AG04450 (cell line): Measurements from ENCODE around the gene PSMA7. TPM values are rescaled to one million over a fixed set of nuclear protein-coding genes. Genes with fewer than 3 reads are reported as not detected.

Experiments used
- CTCF ChIA-PET: fragments of 300-600, 350-600 bp; formaldehyde crosslinking; extraction: SDS; loops from one replicate; lab custom pipeline; 2022; ENCODE audit warnings: antibody characterized with exemption, inconsistent platforms; lab: Charles Lee
- POLR2A ChIA-PET: fragments of 350-600 bp; formaldehyde crosslinking; extraction: SDS; loops from one replicate; lab custom pipeline; 2021; ENCODE audit warnings: antibody characterized with exemption, inconsistent platforms; lab: Yijun Ruan, JAX
- DNase-seq: peaks from one replicate; pipeline ENCODE4 v3.0.0-alpha.2; 2011; ENCODE audit warnings: low read depth, low spot score
- H3K27ac ChIP-seq: one replicate; pipeline ENCODE4 v1.5.1; 2012; ENCODE audit warnings: low read depth, low read length, control low read depth
- H3K27me3 ChIP-seq: one replicate; pipeline ENCODE4 v1.6.0; 2012; ENCODE audit warnings: low read length; ENCODE audit not compliant: control insufficient read depth, insufficient read depth
- H3K4me3 ChIP-seq: 2 replicates; pipeline ENCODE4 v1.5.1; 2011; ENCODE audit warnings: mild to moderate bottlenecking, low read depth, low read length, control low read depth
- H3K9me3 ChIP-seq: 2 replicates; pipeline ENCODE4 v1.5.1; 2012; ENCODE audit warnings: low read length; ENCODE audit not compliant: control insufficient read depth, insufficient read depth
- polyA plus RNA-seq: library from polyadenylated mRNA; depleted of rRNA; stranded (reverse); fragments of >200 nt; gene quantifications from 2 replicates; pipeline ENCODE4 v1.2.3, GENCODE V29; 2011
- TF ChIP-seq, protein P1 (sequence below): IDR thresholded peaks from 2 replicates; pipeline ENCODE4 v1.5.1; 2011; ENCODE audit warnings: low read depth, low read length, control low read depth, inconsistent platforms

Gene PSMA7
- polyA plus RNA-seq, 1 experiment, result 368 TPM

DNA sequence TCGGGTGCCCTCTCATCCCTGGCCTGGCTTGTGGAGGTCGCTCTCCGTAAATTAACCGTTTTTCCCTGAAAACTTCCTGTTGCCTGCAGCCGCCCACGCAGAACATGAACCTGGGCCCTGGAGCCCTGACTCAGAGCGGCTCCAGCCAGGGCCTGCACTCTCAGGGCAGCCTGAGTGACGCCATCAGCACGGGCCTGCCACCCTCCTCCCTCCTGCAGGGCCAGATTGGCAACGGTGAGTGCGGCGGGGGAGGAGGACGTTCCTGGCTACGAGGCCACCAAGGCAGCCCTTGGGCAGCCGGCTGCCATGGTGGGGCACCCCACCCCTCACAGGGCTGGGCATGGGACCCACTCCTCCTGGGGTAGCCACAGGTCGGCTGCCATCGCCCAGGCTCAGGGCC lies 18.2 kb upstream of the PSMA7 start:
- CTCF ChIA-PET, result no interaction called here
- TF ChIP-seq, protein P1, sequence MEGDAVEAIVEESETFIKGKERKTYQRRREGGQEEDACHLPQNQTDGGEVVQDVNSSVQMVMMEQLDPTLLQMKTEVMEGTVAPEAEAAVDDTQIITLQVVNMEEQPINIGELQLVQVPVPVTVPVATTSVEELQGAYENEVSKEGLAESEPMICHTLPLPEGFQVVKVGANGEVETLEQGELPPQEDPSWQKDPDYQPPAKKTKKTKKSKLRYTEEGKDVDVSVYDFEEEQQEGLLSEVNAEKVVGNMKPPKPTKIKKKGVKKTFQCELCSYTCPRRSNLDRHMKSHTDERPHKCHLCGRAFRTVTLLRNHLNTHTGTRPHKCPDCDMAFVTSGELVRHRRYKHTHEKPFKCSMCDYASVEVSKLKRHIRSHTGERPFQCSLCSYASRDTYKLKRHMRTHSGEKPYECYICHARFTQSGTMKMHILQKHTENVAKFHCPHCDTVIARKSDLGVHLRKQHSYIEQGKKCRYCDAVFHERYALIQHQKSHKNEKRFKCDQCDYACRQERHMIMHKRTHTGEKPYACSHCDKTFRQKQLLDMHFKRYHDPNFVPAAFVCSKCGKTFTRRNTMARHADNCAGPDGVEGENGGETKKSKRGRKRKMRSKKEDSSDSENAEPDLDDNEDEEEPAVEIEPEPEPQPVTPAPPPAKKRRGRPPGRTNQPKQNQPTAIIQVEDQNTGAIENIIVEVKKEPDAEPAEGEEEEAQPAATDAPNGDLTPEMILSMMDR, result no peak
- no peak for DNase-seq

DNA sequence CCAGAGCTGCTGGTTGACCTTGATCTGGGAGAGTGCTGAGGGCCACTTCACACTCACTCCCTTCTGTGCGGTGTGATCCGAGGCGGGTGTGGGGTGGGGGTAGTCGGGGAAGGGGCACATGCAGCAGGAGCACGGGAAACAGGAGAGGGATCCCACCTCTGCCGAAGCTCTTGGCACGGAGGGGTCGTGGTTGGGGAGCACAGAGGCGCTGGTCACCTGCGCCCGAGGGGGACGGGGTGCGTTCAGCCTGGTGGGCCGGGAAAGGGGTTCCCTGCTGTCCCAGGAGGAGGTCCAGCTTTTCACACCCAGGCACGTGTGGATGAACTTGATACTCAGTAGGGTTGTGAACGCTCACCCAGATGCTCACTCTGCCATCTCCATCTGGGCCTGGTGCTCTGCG lies 17.7 kb upstream of the PSMA7 start:
- Histone ChIP-seq H3K9me3 (peaks cover 7% of the 10 kb centered on the region; the same call in 1 of the 2 replicates), H3K27me3 (no peaks in the 10 kb centered on the region), H3K27ac (peak overlapping the region; percentile 47), H3K4me3 (no peak overlapping the region)
- TF ChIP-seq, protein P1, result no peak
- POLR2A ChIA-PET, result no interaction called here
- CTCF ChIA-PET, result no interaction called here
- no peak for DNase-seq

More for the DNA sequence above, 18.2 kb upstream of the PSMA7 start:
- POLR2A ChIA-PET, result no interaction called here
- H3K27ac ChIP-seq, result peak overlapping the region; percentile 47
- H3K4me3 ChIP-seq, result no peak overlapping the region
- no peaks in the 10 kb centered on the region for H3K27me3 ChIP-seq
- H3K9me3 ChIP-seq, result peaks cover 7% of the 10 kb centered on the region; the same call in 1 of the 2 replicates

DNA sequence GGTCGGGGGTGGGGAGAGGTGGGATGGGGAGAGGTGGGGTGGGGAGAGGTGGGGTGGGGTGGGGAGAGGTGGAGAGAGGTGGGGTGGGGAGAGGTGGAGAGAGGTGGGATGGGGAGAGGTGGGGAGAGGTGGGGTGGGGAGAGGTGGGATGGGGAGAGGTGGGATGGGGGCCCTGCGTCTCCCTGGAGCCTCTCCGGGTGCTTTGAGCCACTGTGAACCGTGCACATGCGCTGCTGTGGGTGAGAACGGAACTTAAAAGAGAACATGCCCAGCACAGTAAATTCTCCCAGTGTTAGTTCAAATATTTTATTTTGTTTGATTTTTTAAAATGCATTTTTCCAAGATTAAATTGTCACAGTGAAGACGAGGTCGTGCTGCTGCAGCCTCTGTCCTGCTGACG lies 17.1 kb upstream of the PSMA7 start:
- ChIA-PET CTCF (no interaction called here), POLR2A (no interaction called here)
- H3K4me3 ChIP-seq, result no peak overlapping the region
- peaks cover 7% of the 10 kb centered on the region; the same call in 1 of the 2 replicates for H3K9me3 ChIP-seq
- TF ChIP-seq, protein P1, result no peak
- no peak for DNase-seq
- no peaks in the 10 kb centered on the region for H3K27me3 ChIP-seq
- H3K27ac ChIP-seq, result no peak overlapping the region

DNA sequence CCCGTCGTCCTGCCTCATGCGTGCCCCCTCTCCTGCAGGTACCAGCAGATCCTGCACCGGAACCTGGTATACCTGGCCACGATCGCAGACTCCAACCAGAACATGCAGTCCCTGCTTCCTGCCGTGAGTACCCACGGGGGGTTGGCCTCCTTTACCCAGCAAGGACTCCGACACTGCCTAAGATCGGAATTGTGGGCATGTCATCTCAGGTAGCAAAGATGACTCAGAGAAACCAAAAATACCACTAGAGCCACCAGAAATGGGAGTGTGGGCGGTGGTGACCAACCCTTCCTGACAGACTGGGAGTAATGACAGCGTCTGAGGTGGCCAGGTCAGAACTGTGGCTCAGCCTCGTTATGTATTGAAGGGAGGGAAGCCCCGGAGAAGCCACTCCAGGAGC lies 16.6 kb upstream of the PSMA7 start:
- Histone ChIP-seq H3K9me3 (peaks cover 7% of the 10 kb centered on the region; the same call in 1 of the 2 replicates), H3K27me3 (no peaks in the 10 kb centered on the region), H3K27ac (no peak overlapping the region), H3K4me3 (no peak overlapping the region)
- TF ChIP-seq, protein P1, result no peak
- CTCF ChIA-PET, result no interaction called here
- no peak for DNase-seq
- POLR2A ChIA-PET, result no interaction called here

DNA sequence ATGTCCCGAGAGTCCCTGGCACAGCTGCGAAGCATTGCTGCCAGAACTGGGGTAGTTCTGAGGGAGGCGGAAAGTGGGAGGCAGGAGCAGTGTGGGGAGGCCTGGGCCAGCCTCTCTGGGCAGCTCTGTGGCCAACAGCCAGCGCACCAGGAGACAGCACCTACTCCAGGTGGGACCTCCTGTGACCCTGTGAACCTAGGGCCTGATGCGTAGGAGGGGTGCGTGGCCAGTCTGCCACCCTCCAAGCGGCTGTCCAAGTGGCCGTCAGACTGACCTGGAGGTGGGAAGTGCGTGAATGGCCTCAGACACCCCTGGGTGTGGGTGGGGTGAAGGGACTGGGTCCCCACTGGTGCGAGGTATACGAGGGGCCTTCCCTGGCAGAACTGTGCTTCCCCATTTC lies 15.9 kb upstream of the PSMA7 start:
- TF ChIP-seq, protein P1, result no peak
- H3K27me3 ChIP-seq, result no peaks in the 10 kb centered on the region
- no peak overlapping the region for H3K27ac ChIP-seq
- no peak for DNase-seq
- ChIA-PET CTCF (interaction anchor here (1.6 kb wide), 1 partner anchor 148 kb away, joined by 4 read pairs; no protein-coding TSS in a partner anchor), POLR2A (no interaction called here)
- peaks cover 7% of the 10 kb centered on the region; the same call in 1 of the 2 replicates for H3K9me3 ChIP-seq
- no peak overlapping the region for H3K4me3 ChIP-seq
